Measurements from ENCODE around the gene SFSWAP.

DNA sequence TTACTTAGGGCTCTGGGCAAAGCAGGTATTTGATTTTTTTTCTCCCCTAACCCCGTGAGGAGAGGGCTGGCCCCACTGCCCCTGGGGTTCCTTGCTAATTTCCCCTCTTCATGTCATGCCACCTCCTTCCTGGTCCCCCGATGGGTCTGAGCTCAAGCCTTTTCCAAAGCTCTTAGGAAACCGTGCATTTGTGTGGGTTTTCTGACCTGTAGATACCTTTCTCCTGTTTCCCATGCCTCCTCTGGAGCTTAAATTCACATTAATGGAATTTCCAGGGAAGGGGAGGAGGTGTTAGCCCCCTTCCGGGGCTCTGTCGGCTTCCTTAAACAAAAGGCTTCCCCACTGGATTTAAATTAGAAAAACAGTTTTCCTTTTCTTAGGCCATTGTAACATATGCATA, 12.6 kb downstream of the SFSWAP start:
- TF ChIP-seq POLR2AphosphoS5 (IDR thresholded peaks at IDR 0.05; ENCODE audit: low read depth, low read length) (no peak), RAD21 (IDR thresholded peaks at IDR 0.05; ENCODE audit: low read depth) (no peak), TCF7L2 (IDR thresholded peaks at IDR 0.05; ENCODE audit: borderline replicate concordance, extremely low read depth, insufficient read depth, insufficient read length) (no peak), POLR2A (IDR thresholded peaks at IDR 0.05; ENCODE audit: borderline replicate concordance, extremely low read depth, insufficient read depth, insufficient read length) (no peak), FOSL1 (IDR thresholded peaks at IDR 0.05; ENCODE audit: low read depth) (no peak), YY1 (IDR thresholded peaks at IDR 0.05; ENCODE audit: extremely low read depth, insufficient replicate concordance, low read depth, low read length) (no peak), JUND (IDR thresholded peaks at IDR 0.05) (no peak), SIN3A (IDR thresholded peaks at IDR 0.05; ENCODE audit: low read depth) (no peak), EZH2phosphoT487 (IDR thresholded peaks at IDR 0.05; ENCODE audit: borderline replicate concordance) (no peak), ZFX (IDR thresholded peaks at IDR 0.05) (no peak), EGR1 (IDR thresholded peaks at IDR 0.05; ENCODE audit: low read depth) (no peak)
- TF ChIP-seq, protein P1, sequence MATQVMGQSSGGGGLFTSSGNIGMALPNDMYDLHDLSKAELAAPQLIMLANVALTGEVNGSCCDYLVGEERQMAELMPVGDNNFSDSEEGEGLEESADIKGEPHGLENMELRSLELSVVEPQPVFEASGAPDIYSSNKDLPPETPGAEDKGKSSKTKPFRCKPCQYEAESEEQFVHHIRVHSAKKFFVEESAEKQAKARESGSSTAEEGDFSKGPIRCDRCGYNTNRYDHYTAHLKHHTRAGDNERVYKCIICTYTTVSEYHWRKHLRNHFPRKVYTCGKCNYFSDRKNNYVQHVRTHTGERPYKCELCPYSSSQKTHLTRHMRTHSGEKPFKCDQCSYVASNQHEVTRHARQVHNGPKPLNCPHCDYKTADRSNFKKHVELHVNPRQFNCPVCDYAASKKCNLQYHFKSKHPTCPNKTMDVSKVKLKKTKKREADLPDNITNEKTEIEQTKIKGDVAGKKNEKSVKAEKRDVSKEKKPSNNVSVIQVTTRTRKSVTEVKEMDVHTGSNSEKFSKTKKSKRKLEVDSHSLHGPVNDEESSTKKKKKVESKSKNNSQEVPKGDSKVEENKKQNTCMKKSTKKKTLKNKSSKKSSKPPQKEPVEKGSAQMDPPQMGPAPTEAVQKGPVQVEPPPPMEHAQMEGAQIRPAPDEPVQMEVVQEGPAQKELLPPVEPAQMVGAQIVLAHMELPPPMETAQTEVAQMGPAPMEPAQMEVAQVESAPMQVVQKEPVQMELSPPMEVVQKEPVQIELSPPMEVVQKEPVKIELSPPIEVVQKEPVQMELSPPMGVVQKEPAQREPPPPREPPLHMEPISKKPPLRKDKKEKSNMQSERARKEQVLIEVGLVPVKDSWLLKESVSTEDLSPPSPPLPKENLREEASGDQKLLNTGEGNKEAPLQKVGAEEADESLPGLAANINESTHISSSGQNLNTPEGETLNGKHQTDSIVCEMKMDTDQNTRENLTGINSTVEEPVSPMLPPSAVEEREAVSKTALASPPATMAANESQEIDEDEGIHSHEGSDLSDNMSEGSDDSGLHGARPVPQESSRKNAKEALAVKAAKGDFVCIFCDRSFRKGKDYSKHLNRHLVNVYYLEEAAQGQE (IDR thresholded peaks at IDR 0.05; ENCODE audit: low read depth): no peak
- TF ChIP-seq, protein P2, sequence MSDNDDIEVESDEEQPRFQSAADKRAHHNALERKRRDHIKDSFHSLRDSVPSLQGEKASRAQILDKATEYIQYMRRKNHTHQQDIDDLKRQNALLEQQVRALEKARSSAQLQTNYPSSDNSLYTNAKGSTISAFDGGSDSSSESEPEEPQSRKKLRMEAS (IDR thresholded peaks at IDR 0.05): no peak
- TF ChIP-seq, protein P3, sequence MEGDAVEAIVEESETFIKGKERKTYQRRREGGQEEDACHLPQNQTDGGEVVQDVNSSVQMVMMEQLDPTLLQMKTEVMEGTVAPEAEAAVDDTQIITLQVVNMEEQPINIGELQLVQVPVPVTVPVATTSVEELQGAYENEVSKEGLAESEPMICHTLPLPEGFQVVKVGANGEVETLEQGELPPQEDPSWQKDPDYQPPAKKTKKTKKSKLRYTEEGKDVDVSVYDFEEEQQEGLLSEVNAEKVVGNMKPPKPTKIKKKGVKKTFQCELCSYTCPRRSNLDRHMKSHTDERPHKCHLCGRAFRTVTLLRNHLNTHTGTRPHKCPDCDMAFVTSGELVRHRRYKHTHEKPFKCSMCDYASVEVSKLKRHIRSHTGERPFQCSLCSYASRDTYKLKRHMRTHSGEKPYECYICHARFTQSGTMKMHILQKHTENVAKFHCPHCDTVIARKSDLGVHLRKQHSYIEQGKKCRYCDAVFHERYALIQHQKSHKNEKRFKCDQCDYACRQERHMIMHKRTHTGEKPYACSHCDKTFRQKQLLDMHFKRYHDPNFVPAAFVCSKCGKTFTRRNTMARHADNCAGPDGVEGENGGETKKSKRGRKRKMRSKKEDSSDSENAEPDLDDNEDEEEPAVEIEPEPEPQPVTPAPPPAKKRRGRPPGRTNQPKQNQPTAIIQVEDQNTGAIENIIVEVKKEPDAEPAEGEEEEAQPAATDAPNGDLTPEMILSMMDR (IDR thresholded peaks at IDR 0.05 in 2 of 3, conservative IDR thresholded peaks at IDR 0.05 in 1 of 3; ENCODE audit: borderline replicate concordance in 1 of 3, insufficient read depth in 1 of 3, low read depth in 2 of 3, low read length in 2 of 3): no peak
